CD4-positive, alpha-beta T cell (primary cell): ENCODE results near the gene ZNHIT6. TPM values are rescaled to one million over a fixed set of nuclear protein-coding genes. Genes with fewer than 3 reads are reported as not detected.

Experiments used
- ATAC-seq: fragments of 200-7000 bp; cut with Tn5 transposase; one replicate; pipeline ENCODE4 v1.10.0; 2022; ENCODE audit warnings: mild to moderate bottlenecking; ENCODE audit not compliant: poor library complexity
- CTCF ChIA-PET: fragments of 350-600 bp; sonication (Branson Sonifier 250); formaldehyde crosslinking; loops from one replicate; lab custom pipeline; 2021; ENCODE audit warnings: antibody characterized with exemption, inconsistent platforms; lab: Charles Lee
- POLR2A ChIA-PET: fragments of 350-600 bp; sonication (Branson Sonifier 250); formaldehyde crosslinking; loops from one replicate; lab custom pipeline; 2021; ENCODE audit warnings: antibody characterized with exemption, inconsistent platforms; lab: Charles Lee
- DNase-seq, 14 experiments: peaks; one replicate each; pipeline ENCODE4 v3.0.0-alpha.2; 2013 to 2020; ENCODE audit warnings: mixed read lengths in 2 of 14
- H3K27ac ChIP-seq, 2 donors: one replicate each; pipeline versions ENCODE4 v1.5.1 to v1.7.0; 2013; ENCODE audit warnings: low read length in 2 of 2, low read depth in 1 of 2, mild to moderate bottlenecking in 1 of 2
- H3K27me3 ChIP-seq, 2 experiments: 1 replicate in 1 of 2; 2 replicates in 1 of 2; pipeline versions ENCODE4 v1.6.1 to v1.7.0; 2013; ENCODE audit warnings: low read length in 2 of 2, control low read depth in 1 of 2, mild to moderate bottlenecking in 1 of 2, moderate library complexity in 1 of 2; ENCODE audit not compliant: insufficient read depth in 2 of 2, control insufficient read depth in 1 of 2
- H3K36me3 ChIP-seq: one replicate; pipeline ENCODE4 v1.6.1; 2013; ENCODE audit warnings: low read length, control low read depth; ENCODE audit not compliant: insufficient read depth
- H3K4me1 ChIP-seq: one replicate; pipeline ENCODE4 v1.6.1; 2013; ENCODE audit warnings: low read length, control low read depth; ENCODE audit not compliant: insufficient read depth
- H3K4me3 ChIP-seq: one replicate; pipeline ENCODE4 v1.5.1; 2013; ENCODE audit warnings: mild to moderate bottlenecking, low read length, moderate library complexity
- H3K9me3 ChIP-seq, 2 experiments: 1 replicate in 1 of 2; 2 replicates in 1 of 2; pipeline versions ENCODE4 v1.6.1 to v1.7.0; 2013; ENCODE audit warnings: low read length in 2 of 2, mild to moderate bottlenecking in 2 of 2, control low read depth in 1 of 2, moderate library complexity in 1 of 2; ENCODE audit not compliant: control insufficient read depth in 1 of 2, insufficient read depth in 1 of 2
- H3K27ac Mint-ChIP-seq: one replicate; pipeline ENCODE4 v1.8.0; 2020; ENCODE audit warnings: mixed read lengths
- H3K27me3 Mint-ChIP-seq: one replicate; pipeline ENCODE4 v1.8.0; 2021; ENCODE audit warnings: mixed read lengths
- H3K36me3 Mint-ChIP-seq: one replicate; pipeline ENCODE4 v1.8.0; 2021; ENCODE audit warnings: low read depth, mixed read lengths
- H3K4me1 Mint-ChIP-seq: one replicate; pipeline ENCODE4 v1.8.0; 2021; ENCODE audit warnings: low read depth, mixed read lengths
- H3K4me3 Mint-ChIP-seq: one replicate; pipeline ENCODE4 v1.8.0; 2020; ENCODE audit warnings: mild to moderate bottlenecking, mixed read lengths
- H3K9me3 Mint-ChIP-seq: one replicate; pipeline ENCODE4 v1.8.0; 2020; ENCODE audit warnings: mixed read lengths
- CTCF ChIP-seq: fragments of 200-600 bp; IDR thresholded peaks from one replicate; pipeline ENCODE4 v1.8.0; 2022; ENCODE audit warnings: antibody characterized with exemption, mild to moderate bottlenecking
- intact Hi-C, 2 experiments: fragments of 100-400 bp; cut with DNase I in 1 of 2; cut with micrococcal nuclease in 1 of 2; formaldehyde crosslinking; loops; one replicate each; pipeline versions ENCODE4 v1.15.1 to v1.9.0; 2023 to 2025; cut with DNase I, micrococcal nuclease
- total RNA-seq, 174 experiments: library from RNA in 2 of 174; stranded (reverse) in 2 of 174; gene quantifications; one replicate each; pipeline ENCODE4 v1.2.3 and lab custom pipeline; 2021 to 2026

Gene ZNHIT6
- total RNA-seq, 2 experiments from 2014 or later: 10.4 to 10.8 TPM

DNA sequence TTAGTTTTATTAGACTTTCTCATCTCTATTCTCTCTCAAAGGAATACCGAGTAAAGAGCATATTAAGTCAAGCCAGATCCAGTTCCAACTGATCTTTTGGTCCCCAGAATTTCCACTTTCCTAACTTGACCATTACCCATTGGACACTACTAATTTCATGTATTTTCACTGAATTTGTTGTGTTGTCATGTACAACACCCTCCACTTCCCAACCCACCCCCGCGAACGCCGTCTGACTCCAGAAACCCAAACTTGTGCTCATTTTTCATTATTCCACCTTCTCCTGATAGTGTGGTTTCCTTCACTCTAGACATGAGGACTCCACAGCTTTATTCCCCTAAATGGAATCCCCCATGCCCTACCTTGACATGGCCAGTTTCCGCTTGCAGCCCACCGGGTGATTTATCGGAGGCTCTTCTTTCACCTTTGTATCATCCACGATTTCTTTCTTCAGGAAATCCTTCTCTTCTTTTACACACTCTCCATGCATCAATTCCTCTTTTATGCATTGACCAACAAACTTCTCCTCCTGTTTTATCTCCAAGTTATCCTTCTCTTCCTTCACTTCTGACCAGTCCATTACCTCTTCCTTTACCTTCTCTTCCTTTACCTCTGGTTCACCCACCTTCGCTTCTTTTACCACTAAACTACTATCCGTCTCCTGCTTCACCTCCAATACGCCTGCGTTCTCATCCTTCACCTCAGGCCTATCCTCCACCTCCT lies 805 bp downstream of the ZNHIT6 start:
- intact Hi-C loops: loop anchor here in 1 of 2 experiments (5.0 to 10.0 kb wide), 3 partner anchors 433 to 1015 kb away; partner anchors contain the start of genes BCL10, SH3GLB1 and SSX2IP
- H3K4me1 Mint-ChIP-seq: peaks cover 34% of the 10 kb centered on the region

DNA sequence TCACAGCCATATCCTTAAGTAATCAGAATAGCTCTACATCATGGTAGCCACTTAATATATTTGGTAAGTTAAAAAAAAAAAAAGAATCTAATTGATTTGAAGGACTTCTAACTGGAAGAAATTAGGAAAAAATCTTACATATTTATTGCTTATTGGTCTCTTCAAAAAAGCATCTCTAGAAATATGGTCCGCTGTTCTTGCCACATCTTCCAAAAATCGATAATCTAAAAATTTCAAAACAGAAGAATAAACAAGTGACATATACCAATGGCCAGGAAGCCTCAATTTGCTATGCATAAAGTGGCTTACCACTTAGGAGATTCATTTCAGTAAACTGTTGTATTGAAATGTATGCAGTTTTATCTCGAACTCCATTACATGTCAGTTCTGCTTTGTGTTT lies 2.3 kb downstream of the ZNHIT6 start:
- peaks cover 34% of the 10 kb centered on the region for H3K4me1 Mint-ChIP-seq
- no peak for TF ChIP-seq CTCF
- intact Hi-C loops: loop anchor here in 1 of 2 experiments (5.0 to 10.0 kb wide), 3 partner anchors 431 to 1014 kb away; partner anchors contain the start of genes BCL10, SH3GLB1 and SSX2IP
- H3K27me3 Mint-ChIP-seq: no peaks in the 10 kb centered on the region
- POLR2A ChIA-PET: no interaction called here
- H3K27ac Mint-ChIP-seq: peak overlapping the region; percentile 8
- Histone ChIP-seq H3K36me3 (peaks cover 49% of the 10 kb centered on the region), H3K27ac (no peak overlapping the region), H3K27me3 (no peaks in the 10 kb centered on the region), H3K4me3 (no peak overlapping the region), H3K9me3 (no peaks in the 10 kb centered on the region), H3K4me1 (peaks cover 24% of the 10 kb centered on the region)
- CTCF ChIA-PET: no interaction called here
- peaks cover 52% of the 10 kb centered on the region for H3K36me3 Mint-ChIP-seq
- DNase-seq (no peak), ATAC-seq (no peak)
- H3K4me3 Mint-ChIP-seq: peak overlapping the region; percentile 72
- no peaks in the 10 kb centered on the region for H3K9me3 Mint-ChIP-seq

More for the DNA sequence above, 805 bp downstream of the ZNHIT6 start:
- ChIA-PET POLR2A (interaction anchor here (0.6 to 1.4 kb wide), 4 partner anchors 396 to 1134 kb away, joined by 4 to 17 read pairs (median 6); partner anchors contain the start of genes BCL10 and SH3GLB1), CTCF (interaction anchor here (0.7 to 1.2 kb wide), 2 partner anchors 34 to 997 kb away, joined by 3 read pairs; partner anchors contain the start of gene SH3GLB1)
- Histone ChIP-seq H3K4me3 (peak overlapping the region; percentile 89), H3K27ac (peak overlapping the region in 1 of 2 donors; percentile 49), H3K36me3 (peaks cover 34% of the 10 kb centered on the region), H3K27me3 (no peaks in the 10 kb centered on the region), H3K9me3 (no peaks in the 10 kb centered on the region), H3K4me1 (peaks cover 24% of the 10 kb centered on the region)
- DNase-seq (peak in 2 of 14 experiments; percentile 15 to 17), ATAC-seq (peak; percentile 4)
- peaks cover 38% of the 10 kb centered on the region for H3K36me3 Mint-ChIP-seq
- H3K9me3 Mint-ChIP-seq: no peaks in the 10 kb centered on the region
- H3K4me3 Mint-ChIP-seq: no peak overlapping the region
- no peak overlapping the region for H3K27ac Mint-ChIP-seq
- TF ChIP-seq CTCF: no peak
- no peaks in the 10 kb centered on the region for H3K27me3 Mint-ChIP-seq

GRCh38 chr1:85700422-85700821 lies 7.8 kb downstream of the ZNHIT6 start:
- CTCF ChIA-PET: no interaction called here
- H3K9me3 Mint-ChIP-seq: no peaks in the 10 kb centered on the region

More at GRCh38 chr1:85700422-85700821, 7.8 kb downstream of the ZNHIT6 start:
- no peak overlapping the region for H3K4me3 ChIP-seq
- POLR2A ChIA-PET: interaction anchor here (1.0 kb wide), 1 partner anchor 8 kb away, joined by 3 read pairs; the partner anchor contains the start of gene ZNHIT6
- DNase-seq: no peak
- peaks cover 90% of the 10 kb centered on the region for H3K36me3 Mint-ChIP-seq
- no peak for TF ChIP-seq CTCF
- H3K27ac Mint-ChIP-seq: no peak overlapping the region
- intact Hi-C loops: loop anchor here in 1 of 2 experiments (10.0 kb wide), 2 partner anchors 426 to 1004 kb away; partner anchors contain the start of genes BCL10 and SH3GLB1
- no peaks in the 10 kb centered on the region for H3K27me3 Mint-ChIP-seq
- peaks cover 39% of the 10 kb centered on the region for H3K4me1 Mint-ChIP-seq
- H3K36me3 ChIP-seq: peaks cover 63% of the 10 kb centered on the region
- H3K27ac ChIP-seq: no peak overlapping the region
- no peaks in the 10 kb centered on the region for H3K9me3 ChIP-seq
- H3K4me3 Mint-ChIP-seq: no peak overlapping the region
- H3K27me3 ChIP-seq: no peaks in the 10 kb centered on the region
- peaks cover 5% of the 10 kb centered on the region for H3K4me1 ChIP-seq
- no peak for ATAC-seq
